ENCODE results near the gene SLC27A2.

SLC27A2 gene

DNA sequence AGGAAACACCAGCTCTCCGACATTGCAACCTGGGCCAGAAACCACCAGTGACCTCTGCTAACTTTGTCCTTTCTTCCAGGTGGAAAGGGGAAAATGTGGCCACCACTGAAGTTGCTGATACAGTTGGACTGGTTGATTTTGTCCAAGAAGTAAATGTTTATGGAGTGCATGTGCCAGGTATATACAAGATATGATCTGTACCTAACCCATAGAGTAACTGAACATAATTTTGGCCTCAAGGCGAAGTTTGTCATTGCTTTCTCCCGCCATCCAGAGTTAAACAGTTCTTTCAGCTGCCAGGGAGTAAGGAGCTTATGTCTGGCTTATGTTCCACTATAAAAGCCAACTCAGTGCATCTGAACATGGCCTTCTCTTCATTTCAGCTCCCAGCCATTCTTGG lies 46.9 kb downstream of the SLC27A2 start:
- FAIRE-seq (no peak), DNase-seq (ENCODE audit: insufficient read length, low spot score) (no peak)

DNA sequence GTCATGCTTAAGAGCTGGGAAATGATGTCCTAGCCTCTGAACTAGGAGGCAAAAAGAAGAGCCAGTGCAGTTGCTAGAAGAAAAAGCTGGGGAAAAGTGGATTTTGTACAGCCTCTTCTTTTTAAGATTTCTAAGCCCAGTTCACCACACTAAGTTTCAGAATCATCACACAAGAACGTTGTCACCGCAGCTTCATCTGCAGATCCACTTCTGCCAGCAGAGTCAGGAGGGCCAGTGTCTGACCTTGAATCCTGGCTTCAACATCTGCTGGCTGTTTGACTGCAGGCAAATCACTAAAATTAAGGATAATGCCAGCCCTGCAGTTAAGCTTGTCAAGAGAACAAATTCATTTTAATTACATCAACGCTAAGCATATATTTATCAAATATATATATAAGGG lies 47.3 kb downstream of the SLC27A2 start:
- FAIRE-seq = no peak
- DNase-seq (ENCODE audit: insufficient read length, low spot score) = no peak
- TF ChIP-seq TAF1 (IDR thresholded peaks at IDR 0.05; ENCODE audit: low read depth, low read length) (no peak), POLR2A (IDR thresholded peaks at IDR 0.05; ENCODE audit: low read depth, low read length) (no peak), POU2F2 (IDR thresholded peaks at IDR 0.05; ENCODE audit: low read depth, low read length) (no peak), POLR2AphosphoS5 (IDR thresholded peaks at IDR 0.05; ENCODE audit: low read depth, low read length) (no peak), SPI1 (IDR thresholded peaks at IDR 0.05; ENCODE audit: low read depth, low read length) (no peak), PAX5 (IDR thresholded peaks at IDR 0.05; ENCODE audit: insufficient read depth, low read length, severe bottlenecking) (no peak)

More for the DNA sequence above, 46.9 kb downstream of the SLC27A2 start:
- no peak for TF ChIP-seq SPI1 (IDR thresholded peaks at IDR 0.05; ENCODE audit: low read depth, low read length)
- no peak for TF ChIP-seq POLR2AphosphoS5 (IDR thresholded peaks at IDR 0.05; ENCODE audit: low read depth, low read length)
- TF ChIP-seq PAX5 (IDR thresholded peaks at IDR 0.05; ENCODE audit: insufficient read depth, low read length, severe bottlenecking) = no peak
- TF ChIP-seq POU2F2 (IDR thresholded peaks at IDR 0.05; ENCODE audit: low read depth, low read length) = no peak
- no peak for TF ChIP-seq POLR2A (IDR thresholded peaks at IDR 0.05; ENCODE audit: low read depth, low read length)
- TF ChIP-seq TAF1 (IDR thresholded peaks at IDR 0.05; ENCODE audit: low read depth, low read length) = no peak

DNA sequence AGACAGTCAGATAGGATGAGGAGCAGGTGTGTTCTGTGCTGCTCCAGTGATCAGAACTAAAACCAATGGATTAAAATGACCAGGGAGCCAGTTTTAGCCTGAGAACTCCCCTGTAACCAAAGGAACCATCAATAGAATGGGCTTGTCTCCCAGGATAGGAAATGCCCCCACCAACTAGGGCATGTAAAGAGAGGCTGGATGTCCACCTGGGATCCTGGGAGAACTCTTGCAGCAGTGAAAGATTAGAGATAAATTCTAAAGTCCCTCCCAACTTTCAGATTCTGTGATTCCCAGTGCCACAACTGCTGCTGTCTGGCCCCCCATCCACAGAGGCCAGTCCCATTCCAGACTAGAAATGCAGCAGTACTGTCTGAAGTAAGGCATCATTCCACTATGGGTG lies 49.8 kb downstream of the SLC27A2 start:
- DNase-seq (ENCODE audit: insufficient read length, low spot score) (no peak), FAIRE-seq (no peak)
- TF ChIP-seq PAX5 (IDR thresholded peaks at IDR 0.05; ENCODE audit: insufficient read depth, low read length, severe bottlenecking) = no peak
- TF ChIP-seq SPI1 (IDR thresholded peaks at IDR 0.05; ENCODE audit: low read depth, low read length) = no peak
- TF ChIP-seq TAF1 (IDR thresholded peaks at IDR 0.05; ENCODE audit: low read depth, low read length) = no peak
- no peak for TF ChIP-seq POU2F2 (IDR thresholded peaks at IDR 0.05; ENCODE audit: low read depth, low read length)
- no peak for TF ChIP-seq POLR2AphosphoS5 (IDR thresholded peaks at IDR 0.05; ENCODE audit: low read depth, low read length)
- TF ChIP-seq POLR2A (IDR thresholded peaks at IDR 0.05; ENCODE audit: low read depth, low read length) = no peak

- TF ChIP-seq PAX5 (IDR thresholded peaks at IDR 0.05; ENCODE audit: insufficient read depth, low read length, severe bottlenecking) (no peak), SPI1 (IDR thresholded peaks at IDR 0.05; ENCODE audit: low read depth, low read length) (peak; percentile 74)
- no peak for DNase-seq (ENCODE audit: insufficient read length, low spot score)
- no peak for FAIRE-seq
Observed at GRCh38 chr15:50232791-50233190, 50.8 kb downstream of the SLC27A2 start.

- no peak for FAIRE-seq
- TF ChIP-seq POU2F2 (IDR thresholded peaks at IDR 0.05; ENCODE audit: low read depth, low read length) (no peak), TAF1 (IDR thresholded peaks at IDR 0.05; ENCODE audit: low read depth, low read length) (no peak), PAX5 (IDR thresholded peaks at IDR 0.05; ENCODE audit: insufficient read depth, low read length, severe bottlenecking) (no peak), POLR2A (IDR thresholded peaks at IDR 0.05; ENCODE audit: low read depth, low read length) (no peak), POLR2AphosphoS5 (IDR thresholded peaks at IDR 0.05; ENCODE audit: low read depth, low read length) (no peak), SPI1 (IDR thresholded peaks at IDR 0.05; ENCODE audit: low read depth, low read length) (no peak)
Observed at GRCh38 chr15:50233192-50233736, 51.3 kb downstream of the SLC27A2 start.

GRCh38 chr15:50234764-50235163 lies 52.8 kb downstream of the SLC27A2 start:
- no peak for TF ChIP-seq PAX5 (IDR thresholded peaks at IDR 0.05; ENCODE audit: insufficient read depth, low read length, severe bottlenecking)
- DNase-seq (ENCODE audit: insufficient read length, low spot score) (no peak), FAIRE-seq (no peak)

More at GRCh38 chr15:50233192-50233736, 51.3 kb downstream of the SLC27A2 start:
- DNase-seq (ENCODE audit: insufficient read length, low spot score) = no peak

GRCh38 chr15:50235794-50236193 lies 53.8 kb downstream of the SLC27A2 start:
- DNase-seq (ENCODE audit: insufficient read length, low spot score) = no peak
- TF ChIP-seq POU2F2 (IDR thresholded peaks at IDR 0.05; ENCODE audit: low read depth, low read length) (no peak), TAF1 (IDR thresholded peaks at IDR 0.05; ENCODE audit: low read depth, low read length) (no peak), SPI1 (IDR thresholded peaks at IDR 0.05; ENCODE audit: low read depth, low read length) (no peak), POLR2A (IDR thresholded peaks at IDR 0.05; ENCODE audit: low read depth, low read length) (no peak), POLR2AphosphoS5 (IDR thresholded peaks at IDR 0.05; ENCODE audit: low read depth, low read length) (no peak), PAX5 (IDR thresholded peaks at IDR 0.05; ENCODE audit: insufficient read depth, low read length, severe bottlenecking) (no peak)
- FAIRE-seq = no peak

DNA sequence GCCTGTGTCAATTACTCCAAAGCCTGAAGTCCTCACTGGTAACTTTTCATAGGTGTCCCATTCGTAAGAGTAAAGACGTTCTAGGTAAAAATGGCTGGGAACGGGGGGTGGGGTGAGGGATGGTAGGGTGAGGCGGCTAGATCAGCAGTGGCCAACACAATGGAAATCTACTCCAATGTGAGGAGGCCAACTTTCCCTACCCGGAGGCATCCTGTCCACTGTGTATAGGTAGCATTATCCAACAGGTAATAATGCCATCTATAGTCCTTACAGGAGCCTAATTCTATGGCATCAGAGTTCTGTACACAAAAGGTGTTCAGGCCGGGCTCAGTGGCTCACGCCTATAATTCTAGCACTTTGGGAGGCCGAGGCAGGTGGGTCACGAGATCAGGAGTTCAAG lies 54.4 kb downstream of the SLC27A2 start:
- no peak for FAIRE-seq
- TF ChIP-seq POLR2A (IDR thresholded peaks at IDR 0.05; ENCODE audit: low read depth, low read length) (no peak), PAX5 (IDR thresholded peaks at IDR 0.05; ENCODE audit: insufficient read depth, low read length, severe bottlenecking) (no peak), POU2F2 (IDR thresholded peaks at IDR 0.05; ENCODE audit: low read depth, low read length) (no peak), TAF1 (IDR thresholded peaks at IDR 0.05; ENCODE audit: low read depth, low read length) (no peak), SPI1 (IDR thresholded peaks at IDR 0.05; ENCODE audit: low read depth, low read length) (no peak), POLR2AphosphoS5 (IDR thresholded peaks at IDR 0.05; ENCODE audit: low read depth, low read length) (no peak)
- no peak for DNase-seq (ENCODE audit: insufficient read length, low spot score)

GRCh38 chr15:50238255-50238654 lies 56.3 kb downstream of the SLC27A2 start:
- DNase-seq (ENCODE audit: insufficient read length, low spot score) (no peak), FAIRE-seq (no peak)
- TF ChIP-seq POU2F2 (IDR thresholded peaks at IDR 0.05; ENCODE audit: low read depth, low read length) = no peak
- no peak for TF ChIP-seq POLR2AphosphoS5 (IDR thresholded peaks at IDR 0.05; ENCODE audit: low read depth, low read length)
- TF ChIP-seq SPI1 (IDR thresholded peaks at IDR 0.05; ENCODE audit: low read depth, low read length) = no peak
- TF ChIP-seq TAF1 (IDR thresholded peaks at IDR 0.05; ENCODE audit: low read depth, low read length) = no peak
- TF ChIP-seq POLR2A (IDR thresholded peaks at IDR 0.05; ENCODE audit: low read depth, low read length) = no peak
- no peak for TF ChIP-seq PAX5 (IDR thresholded peaks at IDR 0.05; ENCODE audit: insufficient read depth, low read length, severe bottlenecking)

- TF ChIP-seq POLR2AphosphoS5 (IDR thresholded peaks at IDR 0.05; ENCODE audit: low read depth, low read length) (no peak), TAF1 (IDR thresholded peaks at IDR 0.05; ENCODE audit: low read depth, low read length) (no peak), POU2F2 (IDR thresholded peaks at IDR 0.05; ENCODE audit: low read depth, low read length) (no peak), POLR2A (IDR thresholded peaks at IDR 0.05; ENCODE audit: low read depth, low read length) (no peak), PAX5 (IDR thresholded peaks at IDR 0.05; ENCODE audit: insufficient read depth, low read length, severe bottlenecking) (no peak), SPI1 (IDR thresholded peaks at IDR 0.05; ENCODE audit: low read depth, low read length) (no peak)
- no peak for FAIRE-seq
- no peak for DNase-seq (ENCODE audit: insufficient read length, low spot score)
Observed at GRCh38 chr15:50241684-50242450, 59.9 kb downstream of the SLC27A2 start.
